ENCODE results near the gene ITPR2.

Gene ITPR2

DNA sequence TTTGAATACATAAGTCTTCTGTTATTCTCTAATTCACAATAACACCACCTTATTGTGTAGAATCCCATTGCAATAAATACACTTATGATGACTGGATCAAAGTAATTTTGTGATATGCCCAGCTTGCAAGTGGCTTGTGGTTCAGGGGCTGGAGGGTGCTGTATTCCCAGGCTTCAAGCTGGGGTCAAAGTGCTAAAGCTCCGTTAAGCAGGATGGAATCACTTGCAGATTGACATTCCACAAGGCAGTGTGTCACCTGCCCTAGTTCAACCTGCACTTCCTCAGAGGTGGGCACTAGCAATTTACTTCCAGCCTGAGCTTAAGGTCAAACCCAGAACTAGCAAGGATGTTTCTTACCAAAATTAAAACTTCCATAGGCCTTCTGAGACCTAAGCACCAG is 471.0 kb downstream of the ITPR2 start:
- no peak for DNase-seq (ENCODE audit: low read depth)
- TF ChIP-seq, protein P1, sequence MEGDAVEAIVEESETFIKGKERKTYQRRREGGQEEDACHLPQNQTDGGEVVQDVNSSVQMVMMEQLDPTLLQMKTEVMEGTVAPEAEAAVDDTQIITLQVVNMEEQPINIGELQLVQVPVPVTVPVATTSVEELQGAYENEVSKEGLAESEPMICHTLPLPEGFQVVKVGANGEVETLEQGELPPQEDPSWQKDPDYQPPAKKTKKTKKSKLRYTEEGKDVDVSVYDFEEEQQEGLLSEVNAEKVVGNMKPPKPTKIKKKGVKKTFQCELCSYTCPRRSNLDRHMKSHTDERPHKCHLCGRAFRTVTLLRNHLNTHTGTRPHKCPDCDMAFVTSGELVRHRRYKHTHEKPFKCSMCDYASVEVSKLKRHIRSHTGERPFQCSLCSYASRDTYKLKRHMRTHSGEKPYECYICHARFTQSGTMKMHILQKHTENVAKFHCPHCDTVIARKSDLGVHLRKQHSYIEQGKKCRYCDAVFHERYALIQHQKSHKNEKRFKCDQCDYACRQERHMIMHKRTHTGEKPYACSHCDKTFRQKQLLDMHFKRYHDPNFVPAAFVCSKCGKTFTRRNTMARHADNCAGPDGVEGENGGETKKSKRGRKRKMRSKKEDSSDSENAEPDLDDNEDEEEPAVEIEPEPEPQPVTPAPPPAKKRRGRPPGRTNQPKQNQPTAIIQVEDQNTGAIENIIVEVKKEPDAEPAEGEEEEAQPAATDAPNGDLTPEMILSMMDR (IDR thresholded peaks at IDR 0.05; ENCODE audit: low read depth, low read length, missing control alignments), result no peak
- no peak overlapping the region for H3K4me3 ChIP-seq (ENCODE audit: low read depth, low read length)

GRCh38 chr12:26360062-26360461 is 472.9 kb downstream of the ITPR2 start:
- TF ChIP-seq, protein P1 (IDR thresholded peaks at IDR 0.05; ENCODE audit: low read depth, low read length, missing control alignments), result no peak
- no peak overlapping the region for H3K4me3 ChIP-seq (ENCODE audit: low read depth, low read length)
- no peak for DNase-seq (ENCODE audit: low read depth)

DNA sequence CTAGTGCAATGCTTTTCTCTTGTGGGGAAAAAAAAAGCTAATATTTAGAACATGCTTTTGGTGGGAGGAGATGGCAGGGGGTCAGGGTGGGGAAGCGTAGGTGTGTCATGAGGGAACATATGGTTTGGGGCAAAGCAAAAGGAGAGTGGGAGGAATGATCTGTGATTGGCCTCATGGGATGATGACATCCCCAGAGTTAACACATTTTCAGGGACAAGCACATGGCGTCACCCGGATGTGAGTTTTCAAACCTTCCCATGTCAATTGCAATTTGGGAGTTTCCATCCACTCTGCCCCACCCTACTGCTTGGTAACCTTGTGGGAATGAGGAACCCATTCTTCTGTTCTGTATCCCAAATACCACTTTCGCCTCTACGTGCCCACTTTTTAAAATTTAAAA is 473.4 kb downstream of the ITPR2 start:
- no peak for DNase-seq (ENCODE audit: low read depth)
- TF ChIP-seq, protein P1 (IDR thresholded peaks at IDR 0.05; ENCODE audit: low read depth, low read length, missing control alignments), result no peak

DNA sequence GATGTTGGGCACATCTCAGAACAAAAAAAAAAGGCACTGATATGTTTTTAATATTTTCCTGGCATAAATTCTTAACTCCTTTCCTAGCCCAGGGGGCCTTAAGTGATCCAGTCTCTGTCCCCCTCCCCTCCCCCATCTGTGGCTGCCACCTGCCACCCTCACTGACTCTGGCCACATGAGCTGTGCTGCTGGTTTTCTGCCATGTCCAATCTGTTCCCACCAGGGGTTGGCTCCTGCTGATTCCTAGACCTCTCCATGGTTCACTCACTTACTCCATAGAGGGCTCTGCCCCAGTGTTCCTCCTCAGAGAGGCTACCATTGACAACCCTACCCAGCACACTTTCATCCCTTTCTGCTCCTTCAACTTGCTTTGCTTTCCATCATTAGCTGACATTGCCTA is 474.3 kb downstream of the ITPR2 start:
- no peak overlapping the region for H3K4me3 ChIP-seq (ENCODE audit: low read depth, low read length)
- TF ChIP-seq, protein P1 (IDR thresholded peaks at IDR 0.05; ENCODE audit: low read depth, low read length, missing control alignments), result no peak
- no peak for DNase-seq (ENCODE audit: low read depth)

More for the DNA sequence above, 473.4 kb downstream of the ITPR2 start:
- H3K4me3 ChIP-seq (ENCODE audit: low read depth, low read length), result no peak overlapping the region

GRCh38 chr12:26347300-26347699 is 485.7 kb downstream of the ITPR2 start:
- no peak for DNase-seq (ENCODE audit: low read depth)
- no peak overlapping the region for H3K4me3 ChIP-seq (ENCODE audit: low read depth, low read length)
- TF ChIP-seq, protein P1 (IDR thresholded peaks at IDR 0.05; ENCODE audit: low read depth, low read length, missing control alignments), result no peak

DNA sequence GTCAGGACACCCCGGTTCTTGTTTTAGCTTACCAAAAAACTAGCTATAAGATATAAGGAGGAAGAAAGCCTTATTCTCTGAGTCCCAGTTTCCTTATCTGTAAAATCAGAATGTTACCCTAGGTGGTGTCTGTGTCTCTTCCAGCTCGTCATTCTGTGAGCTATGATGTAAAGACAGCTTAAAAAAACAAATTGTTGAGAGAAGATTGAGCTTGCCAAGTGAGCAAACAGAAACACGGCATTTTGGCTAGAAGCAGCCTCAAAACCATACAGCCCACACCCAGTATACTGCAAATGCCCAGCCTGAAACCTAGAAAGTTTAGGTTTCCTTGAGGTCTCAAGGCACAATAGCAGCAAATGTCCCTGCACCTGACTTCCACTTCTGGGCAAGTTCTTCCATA is 486.3 kb downstream of the ITPR2 start:
- DNase-seq (ENCODE audit: low read depth), result no peak
- TF ChIP-seq, protein P1 (IDR thresholded peaks at IDR 0.05; ENCODE audit: low read depth, low read length, missing control alignments), result no peak
- H3K4me3 ChIP-seq (ENCODE audit: low read depth, low read length), result no peak overlapping the region

GRCh38 chr12:26345471-26346003 is 487.5 kb downstream of the ITPR2 start:
- DNase-seq (ENCODE audit: low read depth), result no peak
- TF ChIP-seq, protein P1 (IDR thresholded peaks at IDR 0.05; ENCODE audit: low read depth, low read length, missing control alignments), result no peak
- H3K4me3 ChIP-seq (ENCODE audit: low read depth, low read length), result no peak overlapping the region
